ENCODE results near the gene NTHL1.
A peak's percentile ranks its signal among the peaks of the same experiment; 100 is the strongest.

Gene NTHL1

DNA sequence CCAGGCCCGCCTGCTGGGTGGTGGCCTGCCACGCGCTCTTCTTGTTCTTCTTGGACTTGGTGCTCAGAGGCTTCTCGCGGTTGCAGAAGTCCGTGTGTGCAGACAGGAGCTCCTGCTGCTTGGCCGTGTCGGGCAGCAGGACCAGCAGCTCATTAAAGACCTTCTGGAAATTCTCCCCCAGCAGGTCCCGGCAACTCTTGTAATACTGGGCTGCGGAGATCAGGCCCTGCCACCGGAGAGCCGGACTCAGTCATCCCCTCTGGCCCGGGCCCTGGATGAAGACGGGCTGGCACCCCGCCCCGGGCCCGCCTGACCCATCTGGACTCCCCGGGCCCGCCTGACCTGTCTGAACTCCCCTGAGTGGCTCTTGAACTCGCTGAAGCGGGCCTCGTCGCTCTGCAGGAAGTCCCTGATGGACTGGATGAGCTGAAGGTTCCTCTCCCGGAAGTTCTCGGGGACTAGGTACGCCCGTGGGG is 49.2 kb downstream of the NTHL1 start (continued):
- TF ChIP-seq, protein P1, sequence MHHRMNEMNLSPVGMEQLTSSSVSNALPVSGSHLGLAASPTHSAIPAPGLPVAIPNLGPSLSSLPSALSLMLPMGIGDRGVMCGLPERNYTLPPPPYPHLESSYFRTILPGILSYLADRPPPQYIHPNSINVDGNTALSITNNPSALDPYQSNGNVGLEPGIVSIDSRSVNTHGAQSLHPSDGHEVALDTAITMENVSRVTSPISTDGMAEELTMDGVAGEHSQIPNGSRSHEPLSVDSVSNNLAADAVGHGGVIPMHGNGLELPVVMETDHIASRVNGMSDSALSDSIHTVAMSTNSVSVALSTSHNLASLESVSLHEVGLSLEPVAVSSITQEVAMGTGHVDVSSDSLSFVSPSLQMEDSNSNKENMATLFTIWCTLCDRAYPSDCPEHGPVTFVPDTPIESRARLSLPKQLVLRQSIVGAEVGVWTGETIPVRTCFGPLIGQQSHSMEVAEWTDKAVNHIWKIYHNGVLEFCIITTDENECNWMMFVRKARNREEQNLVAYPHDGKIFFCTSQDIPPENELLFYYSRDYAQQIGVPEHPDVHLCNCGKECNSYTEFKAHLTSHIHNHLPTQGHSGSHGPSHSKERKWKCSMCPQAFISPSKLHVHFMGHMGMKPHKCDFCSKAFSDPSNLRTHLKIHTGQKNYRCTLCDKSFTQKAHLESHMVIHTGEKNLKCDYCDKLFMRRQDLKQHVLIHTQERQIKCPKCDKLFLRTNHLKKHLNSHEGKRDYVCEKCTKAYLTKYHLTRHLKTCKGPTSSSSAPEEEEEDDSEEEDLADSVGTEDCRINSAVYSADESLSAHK (tag by site-specific recombination; IDR thresholded peaks at IDR 0.05), result no peak
- no peak for TF ChIP-seq ZNF24 (tag by site-specific recombination; IDR thresholded peaks at IDR 0.05)
- no peak for TF ChIP-seq GFI1B (tag by site-specific recombination; IDR thresholded peaks at IDR 0.05)
- no peak for TF ChIP-seq ZNF16 (tag by site-specific recombination; IDR thresholded peaks at IDR 0.05; ENCODE audit: low read depth)
- TF ChIP-seq, protein P2, sequence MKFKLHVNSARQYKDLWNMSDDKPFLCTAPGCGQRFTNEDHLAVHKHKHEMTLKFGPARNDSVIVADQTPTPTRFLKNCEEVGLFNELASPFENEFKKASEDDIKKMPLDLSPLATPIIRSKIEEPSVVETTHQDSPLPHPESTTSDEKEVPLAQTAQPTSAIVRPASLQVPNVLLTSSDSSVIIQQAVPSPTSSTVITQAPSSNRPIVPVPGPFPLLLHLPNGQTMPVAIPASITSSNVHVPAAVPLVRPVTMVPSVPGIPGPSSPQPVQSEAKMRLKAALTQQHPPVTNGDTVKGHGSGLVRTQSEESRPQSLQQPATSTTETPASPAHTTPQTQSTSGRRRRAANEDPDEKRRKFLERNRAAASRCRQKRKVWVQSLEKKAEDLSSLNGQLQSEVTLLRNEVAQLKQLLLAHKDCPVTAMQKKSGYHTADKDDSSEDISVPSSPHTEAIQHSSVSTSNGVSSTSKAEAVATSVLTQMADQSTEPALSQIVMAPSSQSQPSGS (tag by site-specific recombination; IDR thresholded peaks at IDR 0.05; ENCODE audit: low read depth), result no peak
- TF ChIP-seq YY2 (tag by site-specific recombination; IDR thresholded peaks at IDR 0.05), result no peak
- TF ChIP-seq ZNF155 (tag by site-specific recombination; IDR thresholded peaks at IDR 0.05), result no peak
- TF ChIP-seq, protein P3, sequence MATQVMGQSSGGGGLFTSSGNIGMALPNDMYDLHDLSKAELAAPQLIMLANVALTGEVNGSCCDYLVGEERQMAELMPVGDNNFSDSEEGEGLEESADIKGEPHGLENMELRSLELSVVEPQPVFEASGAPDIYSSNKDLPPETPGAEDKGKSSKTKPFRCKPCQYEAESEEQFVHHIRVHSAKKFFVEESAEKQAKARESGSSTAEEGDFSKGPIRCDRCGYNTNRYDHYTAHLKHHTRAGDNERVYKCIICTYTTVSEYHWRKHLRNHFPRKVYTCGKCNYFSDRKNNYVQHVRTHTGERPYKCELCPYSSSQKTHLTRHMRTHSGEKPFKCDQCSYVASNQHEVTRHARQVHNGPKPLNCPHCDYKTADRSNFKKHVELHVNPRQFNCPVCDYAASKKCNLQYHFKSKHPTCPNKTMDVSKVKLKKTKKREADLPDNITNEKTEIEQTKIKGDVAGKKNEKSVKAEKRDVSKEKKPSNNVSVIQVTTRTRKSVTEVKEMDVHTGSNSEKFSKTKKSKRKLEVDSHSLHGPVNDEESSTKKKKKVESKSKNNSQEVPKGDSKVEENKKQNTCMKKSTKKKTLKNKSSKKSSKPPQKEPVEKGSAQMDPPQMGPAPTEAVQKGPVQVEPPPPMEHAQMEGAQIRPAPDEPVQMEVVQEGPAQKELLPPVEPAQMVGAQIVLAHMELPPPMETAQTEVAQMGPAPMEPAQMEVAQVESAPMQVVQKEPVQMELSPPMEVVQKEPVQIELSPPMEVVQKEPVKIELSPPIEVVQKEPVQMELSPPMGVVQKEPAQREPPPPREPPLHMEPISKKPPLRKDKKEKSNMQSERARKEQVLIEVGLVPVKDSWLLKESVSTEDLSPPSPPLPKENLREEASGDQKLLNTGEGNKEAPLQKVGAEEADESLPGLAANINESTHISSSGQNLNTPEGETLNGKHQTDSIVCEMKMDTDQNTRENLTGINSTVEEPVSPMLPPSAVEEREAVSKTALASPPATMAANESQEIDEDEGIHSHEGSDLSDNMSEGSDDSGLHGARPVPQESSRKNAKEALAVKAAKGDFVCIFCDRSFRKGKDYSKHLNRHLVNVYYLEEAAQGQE (tag by site-specific recombination; IDR thresholded peaks at IDR 0.05), result no peak

DNA sequence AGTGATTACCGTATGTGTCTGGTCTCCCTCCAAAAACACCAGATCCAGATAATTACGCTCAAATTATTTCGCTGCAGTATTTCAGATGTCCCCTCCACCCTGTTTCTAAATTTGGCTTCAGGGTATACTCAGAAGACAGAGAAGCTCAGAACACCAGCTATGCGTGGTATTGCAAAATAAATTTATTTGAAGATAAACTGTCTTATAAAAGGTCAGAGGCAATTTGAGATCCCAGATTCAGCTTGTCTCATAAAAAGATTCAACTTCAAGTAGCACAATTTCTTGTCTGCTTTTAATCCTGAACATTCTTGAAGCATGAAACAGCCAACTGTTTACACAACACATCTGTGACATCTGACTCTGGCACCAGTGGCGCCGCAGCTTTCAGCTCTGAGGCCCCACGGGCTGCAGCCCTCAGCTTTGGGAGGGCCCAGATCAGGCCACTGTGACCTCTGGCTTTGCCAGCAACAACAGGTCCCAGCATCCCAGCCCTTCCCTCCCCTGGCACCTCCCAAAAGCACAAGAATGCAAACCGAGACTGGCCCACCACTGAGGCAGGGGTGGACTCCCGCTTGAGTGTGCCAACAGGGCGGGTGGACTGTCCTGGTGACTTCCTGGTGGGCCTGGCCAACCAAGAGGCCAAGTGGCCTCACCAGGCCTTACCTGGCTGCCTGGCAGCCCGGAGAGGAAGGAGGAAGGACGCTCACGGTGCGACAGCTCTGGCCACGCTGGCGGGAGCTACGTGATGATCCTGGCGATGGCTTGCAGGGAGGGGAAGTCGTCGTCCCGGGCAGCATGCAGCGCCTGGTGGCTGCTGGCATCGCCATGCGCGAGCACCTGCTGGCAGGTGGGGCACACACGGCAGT is 49.9 kb downstream of the NTHL1 start:
- Histone ChIP-seq H3K9me3 (ENCODE audit: control insufficient read depth, insufficient read depth, low read depth, low read length) (no peaks in the 10 kb centered on the region), H3K4me1 (ENCODE audit: control insufficient read depth, insufficient read depth, low read length) (no peaks in the 10 kb centered on the region), H3K36me3 (ENCODE audit: control insufficient read depth in 2 of 2, insufficient read depth in 1 of 2, low read length in 2 of 2) (peaks cover 0 to 62% of the 10 kb centered on the region in 2 experiments; a peak in 2 of 3 replicates), H3K4me3 (ENCODE audit: low read depth, low read length) (no peak overlapping the region), H3K27ac (ENCODE audit: extremely low read depth, low read depth, low read length) (no peak overlapping the region)
- POLR2A ChIA-PET, result interaction anchor here (0.9 to 2.1 kb wide), 4 partner anchors 9 to 34 kb away, joined by 3 to 8 read pairs (median 3); partner anchors contain the start of genes RPS2 and TBL3
- TF ChIP-seq, protein P4, sequence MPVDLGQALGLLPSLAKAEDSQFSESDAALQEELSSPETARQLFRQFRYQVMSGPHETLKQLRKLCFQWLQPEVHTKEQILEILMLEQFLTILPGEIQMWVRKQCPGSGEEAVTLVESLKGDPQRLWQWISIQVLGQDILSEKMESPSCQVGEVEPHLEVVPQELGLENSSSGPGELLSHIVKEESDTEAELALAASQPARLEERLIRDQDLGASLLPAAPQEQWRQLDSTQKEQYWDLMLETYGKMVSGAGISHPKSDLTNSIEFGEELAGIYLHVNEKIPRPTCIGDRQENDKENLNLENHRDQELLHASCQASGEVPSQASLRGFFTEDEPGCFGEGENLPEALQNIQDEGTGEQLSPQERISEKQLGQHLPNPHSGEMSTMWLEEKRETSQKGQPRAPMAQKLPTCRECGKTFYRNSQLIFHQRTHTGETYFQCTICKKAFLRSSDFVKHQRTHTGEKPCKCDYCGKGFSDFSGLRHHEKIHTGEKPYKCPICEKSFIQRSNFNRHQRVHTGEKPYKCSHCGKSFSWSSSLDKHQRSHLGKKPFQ (tag by site-specific recombination; IDR thresholded peaks at IDR 0.05), result no peak
- TF ChIP-seq ZNF10 (tag by site-specific recombination; IDR thresholded peaks at IDR 0.05), result 0 out of 2 replicates have a peak, but pooled peaks have one; percentile 27
- no peak for TF ChIP-seq ZNF202 (tag by site-specific recombination; IDR thresholded peaks at IDR 0.05; ENCODE audit: borderline replicate concordance)
- CTCF ChIA-PET, result interaction anchor here (0.7 kb wide), 1 partner anchor 15 kb away, joined by 3 read pairs; no protein-coding TSS in a partner anchor

DNA sequence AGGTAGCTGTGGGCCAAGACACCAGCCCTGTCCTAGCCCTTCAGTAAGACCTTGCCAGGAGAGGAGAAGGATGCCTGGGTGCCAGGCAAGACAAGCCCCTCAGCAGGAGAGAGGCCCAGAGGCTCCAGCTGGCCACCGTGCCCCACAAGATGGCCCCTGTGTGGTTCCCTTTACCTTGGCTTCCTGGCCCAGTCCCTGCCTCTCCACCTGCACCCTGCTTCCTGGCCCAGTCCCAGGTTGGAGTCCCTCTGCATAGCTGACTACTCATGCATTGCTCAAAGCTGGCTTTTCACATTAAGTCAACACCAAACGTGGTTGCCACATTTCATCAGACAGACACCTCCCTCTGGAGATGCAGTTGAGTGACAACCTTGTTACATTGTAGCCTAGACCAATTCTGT is 53.9 kb downstream of the NTHL1 start:
- no peak overlapping the region for H3K4me3 ChIP-seq (ENCODE audit: low read depth, low read length)
- H3K27ac ChIP-seq (ENCODE audit: extremely low read depth, low read depth, low read length), result no peak overlapping the region
- H3K36me3 ChIP-seq (ENCODE audit: control insufficient read depth in 2 of 2, insufficient read depth in 1 of 2, low read length in 2 of 2), result peaks cover 0 to 22% of the 10 kb centered on the region in 2 experiments; a peak in 2 of 3 replicates
- CTCF ChIA-PET, result interaction anchor here (0.8 to 3.8 kb wide), 3 partner anchors 9 to 22 kb away, joined by 3 to 39 read pairs (median 3); no protein-coding TSS in a partner anchor
- peaks cover 3% of the 10 kb centered on the region for H3K4me1 ChIP-seq (ENCODE audit: control insufficient read depth, insufficient read depth, low read length)
- H3K9me3 ChIP-seq (ENCODE audit: control insufficient read depth, insufficient read depth, low read depth, low read length), result no peaks in the 10 kb centered on the region
- POLR2A ChIA-PET, result interaction anchor here (0.8 to 1.7 kb wide), 4 partner anchors 10 to 162 kb away, joined by 3 to 6 read pairs (median 4); partner anchors contain the start of genes RPS2 and TRAF7
- TF ChIP-seq, protein P5, sequence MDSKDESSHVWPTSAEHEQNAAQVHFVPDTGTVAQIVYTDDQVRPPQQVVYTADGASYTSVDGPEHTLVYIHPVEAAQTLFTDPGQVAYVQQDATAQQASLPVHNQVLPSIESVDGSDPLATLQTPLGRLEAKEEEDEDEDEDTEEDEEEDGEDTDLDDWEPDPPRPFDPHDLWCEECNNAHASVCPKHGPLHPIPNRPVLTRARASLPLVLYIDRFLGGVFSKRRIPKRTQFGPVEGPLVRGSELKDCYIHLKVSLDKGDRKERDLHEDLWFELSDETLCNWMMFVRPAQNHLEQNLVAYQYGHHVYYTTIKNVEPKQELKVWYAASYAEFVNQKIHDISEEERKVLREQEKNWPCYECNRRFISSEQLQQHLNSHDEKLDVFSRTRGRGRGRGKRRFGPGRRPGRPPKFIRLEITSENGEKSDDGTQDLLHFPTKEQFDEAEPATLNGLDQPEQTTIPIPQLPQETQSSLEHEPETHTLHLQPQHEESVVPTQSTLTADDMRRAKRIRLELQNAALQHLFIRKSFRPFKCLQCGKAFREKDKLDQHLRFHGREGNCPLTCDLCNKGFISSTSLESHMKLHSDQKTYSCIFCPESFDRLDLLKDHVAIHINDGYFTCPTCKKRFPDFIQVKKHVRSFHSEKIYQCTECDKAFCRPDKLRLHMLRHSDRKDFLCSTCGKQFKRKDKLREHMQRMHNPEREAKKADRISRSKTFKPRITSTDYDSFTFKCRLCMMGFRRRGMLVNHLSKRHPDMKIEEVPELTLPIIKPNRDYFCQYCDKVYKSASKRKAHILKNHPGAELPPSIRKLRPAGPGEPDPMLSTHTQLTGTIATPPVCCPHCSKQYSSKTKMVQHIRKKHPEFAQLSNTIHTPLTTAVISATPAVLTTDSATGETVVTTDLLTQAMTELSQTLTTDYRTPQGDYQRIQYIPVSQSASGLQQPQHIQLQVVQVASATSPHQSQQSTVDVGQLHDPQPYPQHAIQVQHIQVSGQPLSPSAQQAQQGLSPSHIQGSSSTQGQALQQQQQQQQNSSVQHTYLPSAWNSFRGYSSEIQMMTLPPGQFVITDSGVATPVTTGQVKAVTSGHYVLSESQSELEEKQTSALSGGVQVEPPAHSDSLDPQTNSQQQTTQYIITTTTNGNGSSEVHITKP (tag by site-specific recombination; IDR thresholded peaks at IDR 0.05), result 0 out of 2 replicates have a peak, but pooled peaks have one; percentile 6
- TF ChIP-seq KLF8 (tag by site-specific recombination; IDR thresholded peaks at IDR 0.05), result peak; percentile 25; the same call in 1 of the 2 replicates
- TF ChIP-seq, protein P6, sequence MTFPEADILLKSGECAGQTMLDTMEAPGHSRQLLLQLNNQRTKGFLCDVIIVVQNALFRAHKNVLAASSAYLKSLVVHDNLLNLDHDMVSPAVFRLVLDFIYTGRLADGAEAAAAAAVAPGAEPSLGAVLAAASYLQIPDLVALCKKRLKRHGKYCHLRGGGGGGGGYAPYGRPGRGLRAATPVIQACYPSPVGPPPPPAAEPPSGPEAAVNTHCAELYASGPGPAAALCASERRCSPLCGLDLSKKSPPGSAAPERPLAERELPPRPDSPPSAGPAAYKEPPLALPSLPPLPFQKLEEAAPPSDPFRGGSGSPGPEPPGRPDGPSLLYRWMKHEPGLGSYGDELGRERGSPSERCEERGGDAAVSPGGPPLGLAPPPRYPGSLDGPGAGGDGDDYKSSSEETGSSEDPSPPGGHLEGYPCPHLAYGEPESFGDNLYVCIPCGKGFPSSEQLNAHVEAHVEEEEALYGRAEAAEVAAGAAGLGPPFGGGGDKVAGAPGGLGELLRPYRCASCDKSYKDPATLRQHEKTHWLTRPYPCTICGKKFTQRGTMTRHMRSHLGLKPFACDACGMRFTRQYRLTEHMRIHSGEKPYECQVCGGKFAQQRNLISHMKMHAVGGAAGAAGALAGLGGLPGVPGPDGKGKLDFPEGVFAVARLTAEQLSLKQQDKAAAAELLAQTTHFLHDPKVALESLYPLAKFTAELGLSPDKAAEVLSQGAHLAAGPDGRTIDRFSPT (tag by site-specific recombination; IDR thresholded peaks at IDR 0.05), result no peak
